HG03045 (cell line): ENCODE data around the gene MCFD2.
"Not testable (repeated sequence)": the region's sequence is repeated elsewhere in the genome, so short reads cannot be mapped to it uniquely, and the experiment has no call there.

Experiments
- ATAC-seq: cut with Tn5 transposase; IDR thresholded peaks from one replicate; pipeline ENCODE4 v1.9.1; 2021; ENCODE audit warnings: mild to moderate bottlenecking, moderate library complexity; ENCODE audit not compliant: unreplicated experiment

MCFD2 gene

DNA sequence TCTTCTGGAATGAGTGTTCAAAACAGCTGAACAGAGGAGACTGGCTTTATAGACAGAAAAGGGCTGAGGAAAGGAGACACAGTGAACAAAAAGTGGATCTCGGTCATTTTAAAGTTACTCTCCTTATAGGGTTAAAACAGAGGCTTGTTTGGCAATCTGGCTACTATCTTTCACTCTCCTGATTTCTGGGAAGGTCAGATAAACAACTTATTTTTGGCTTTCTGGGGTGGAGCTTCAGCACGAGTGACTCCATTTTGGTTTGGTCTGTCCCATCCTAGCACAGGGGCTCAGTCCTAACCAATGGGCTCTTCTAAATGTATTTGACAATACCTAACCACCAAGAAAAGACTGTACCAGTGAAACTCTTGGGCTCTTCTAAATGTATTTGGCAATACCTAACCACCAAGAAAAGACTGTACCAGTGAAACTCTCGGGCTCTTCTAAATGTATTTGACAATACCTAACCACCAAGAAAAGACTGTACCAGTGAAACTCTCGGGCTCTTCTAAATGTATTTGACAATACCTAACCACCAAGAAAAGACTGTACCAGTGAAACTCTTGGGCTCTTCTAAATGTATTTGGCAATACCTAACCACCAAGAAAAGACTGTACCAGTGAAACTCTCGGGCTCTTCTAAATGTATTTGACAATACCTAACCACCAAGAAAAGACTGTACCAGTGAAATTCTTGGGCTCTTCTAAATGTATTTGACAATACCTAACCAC, 39.5 kb downstream of the MCFD2 start:
- ATAC-seq: not testable (repeated sequence)

DNA sequence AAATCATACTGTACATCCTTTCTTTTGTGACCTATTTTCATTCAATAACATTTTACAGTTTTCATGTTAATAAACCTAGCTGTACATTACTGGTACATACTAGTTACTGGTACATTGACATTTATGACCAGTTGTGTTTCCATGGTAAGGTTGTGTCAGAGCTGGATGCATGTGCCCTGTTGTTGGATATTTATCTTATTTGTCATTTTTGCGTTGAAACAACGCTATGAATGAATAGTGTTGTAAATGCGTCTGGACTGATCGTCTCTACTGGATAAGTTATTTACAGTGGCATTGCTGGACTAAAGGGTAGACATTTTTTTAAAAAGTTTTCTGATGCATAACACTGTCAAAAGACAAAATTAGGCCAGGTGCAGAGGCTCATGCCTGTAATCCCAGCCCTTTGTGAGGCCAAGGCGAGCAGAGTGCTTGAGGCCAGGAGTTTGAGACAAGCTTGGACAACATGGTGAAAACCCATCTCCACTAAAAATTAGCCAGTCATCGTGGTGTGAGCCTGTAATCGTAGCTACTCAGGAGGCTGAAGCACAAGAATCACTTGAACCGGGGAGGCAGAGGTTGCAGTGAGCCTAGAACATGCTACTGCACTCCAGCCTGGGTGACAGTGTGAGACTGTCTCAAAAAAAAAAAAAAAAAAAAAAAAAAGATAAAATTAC, 40.2 kb downstream of the MCFD2 start:
- no peak for ATAC-seq

DNA sequence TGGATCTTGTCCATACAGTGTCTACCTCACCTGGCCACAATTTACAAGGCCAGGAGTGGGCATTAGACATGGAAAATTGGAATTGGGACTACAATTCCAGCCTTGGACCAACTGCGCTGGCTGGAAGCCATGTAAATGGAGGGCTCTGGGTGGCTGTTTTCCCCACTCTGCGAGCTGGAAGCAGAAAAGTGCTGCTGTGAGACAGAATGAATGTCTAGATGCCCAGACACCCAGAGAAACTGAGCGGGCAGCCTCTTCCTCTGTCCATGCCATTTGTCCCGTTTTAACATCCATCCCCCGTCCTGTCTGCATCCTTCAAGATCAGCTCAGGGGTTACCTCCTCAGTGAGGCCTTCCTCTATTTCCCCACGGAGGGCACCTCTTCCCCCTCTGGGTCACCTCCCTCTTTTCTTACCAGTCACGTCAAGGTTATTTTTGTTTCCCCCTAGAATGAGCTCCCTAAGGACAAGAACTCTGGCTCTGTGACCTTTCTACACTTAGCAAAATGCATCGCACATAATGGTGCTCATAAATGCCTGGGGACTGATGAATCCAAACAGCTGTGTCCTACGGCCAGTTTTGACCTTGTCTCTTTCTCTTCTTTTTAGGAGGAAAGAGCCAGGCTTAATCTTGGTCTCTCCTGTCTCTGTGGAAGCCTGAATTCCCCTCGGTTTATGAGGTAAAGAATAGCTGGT, 41.2 kb downstream of the MCFD2 start:
- no peak for ATAC-seq

DNA sequence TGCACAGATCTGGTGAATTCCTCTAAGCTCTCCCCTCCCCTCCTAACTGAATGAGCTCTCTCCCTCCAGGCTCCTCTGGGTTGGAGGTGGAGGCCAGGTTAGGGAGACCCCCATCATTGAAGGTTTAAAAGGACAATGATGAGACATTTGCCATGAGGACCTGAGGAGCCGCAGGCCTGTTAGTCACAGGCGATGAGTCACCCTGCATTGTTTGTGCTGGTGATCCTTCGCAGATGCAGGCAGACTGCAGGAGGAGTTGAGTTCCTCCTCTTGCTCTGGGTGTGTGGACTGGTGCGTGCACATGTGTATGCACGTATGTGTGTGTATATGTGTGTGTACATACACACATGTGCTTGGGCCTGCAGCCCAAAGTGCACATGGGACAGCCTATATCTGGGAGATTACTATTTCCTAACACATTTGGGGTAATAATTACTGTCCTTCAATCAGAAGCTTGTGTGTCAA, 42.0 kb downstream of the MCFD2 start:
- no peak for ATAC-seq

DNA sequence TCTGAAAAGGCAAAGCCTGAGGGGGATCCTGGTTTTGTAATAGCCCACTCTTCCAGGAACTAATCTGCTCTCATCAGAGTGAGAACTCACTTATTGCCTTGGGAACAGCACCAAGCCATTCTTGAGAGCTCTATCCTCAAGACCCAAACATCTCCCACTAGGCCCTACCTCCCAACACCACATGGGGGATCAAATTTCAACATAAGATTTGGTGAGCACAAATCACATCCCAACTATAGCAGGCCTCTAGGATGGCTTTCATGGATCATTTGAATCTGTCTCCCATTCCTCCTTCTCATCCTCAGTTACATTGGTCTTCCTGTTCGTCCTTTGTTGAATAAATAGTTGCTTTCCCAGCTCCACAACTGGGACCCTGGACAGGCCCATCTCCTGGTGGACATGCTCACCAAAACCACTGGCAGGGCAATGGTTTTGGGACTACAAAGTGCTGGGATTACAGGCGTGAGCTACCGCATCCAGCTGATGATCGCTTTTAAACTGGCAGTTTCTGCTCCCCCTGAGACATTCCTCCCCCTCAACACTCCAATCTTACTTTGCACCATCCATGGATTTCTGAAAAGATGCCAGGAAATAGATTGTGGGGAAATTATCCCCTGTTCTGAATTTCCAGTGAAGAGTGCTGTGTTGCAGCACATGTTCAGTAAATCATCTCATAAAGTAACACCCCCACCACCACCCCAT, 42.6 kb downstream of the MCFD2 start:
- ATAC-seq: no peak

DNA sequence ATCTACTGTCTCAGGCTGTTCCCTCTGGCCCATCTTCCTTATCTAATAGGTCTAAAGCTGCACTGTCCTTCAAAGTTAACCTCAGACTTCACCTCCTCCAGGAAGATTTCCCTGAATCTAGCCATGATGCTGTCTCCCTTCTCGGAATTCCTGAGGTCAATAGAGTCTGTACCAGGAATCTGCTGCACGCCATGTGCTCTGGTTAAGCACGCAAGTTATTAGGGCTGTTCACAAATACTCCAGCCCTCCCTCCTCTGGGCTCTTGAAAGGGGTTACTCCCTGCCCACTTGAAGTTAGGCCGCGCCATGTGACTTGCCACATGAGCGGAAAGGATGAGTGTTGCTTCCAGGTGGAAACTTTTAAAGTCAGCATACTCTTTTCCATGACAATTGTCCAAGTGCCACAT, 43.6 kb downstream of the MCFD2 start:
- no peak for ATAC-seq

DNA sequence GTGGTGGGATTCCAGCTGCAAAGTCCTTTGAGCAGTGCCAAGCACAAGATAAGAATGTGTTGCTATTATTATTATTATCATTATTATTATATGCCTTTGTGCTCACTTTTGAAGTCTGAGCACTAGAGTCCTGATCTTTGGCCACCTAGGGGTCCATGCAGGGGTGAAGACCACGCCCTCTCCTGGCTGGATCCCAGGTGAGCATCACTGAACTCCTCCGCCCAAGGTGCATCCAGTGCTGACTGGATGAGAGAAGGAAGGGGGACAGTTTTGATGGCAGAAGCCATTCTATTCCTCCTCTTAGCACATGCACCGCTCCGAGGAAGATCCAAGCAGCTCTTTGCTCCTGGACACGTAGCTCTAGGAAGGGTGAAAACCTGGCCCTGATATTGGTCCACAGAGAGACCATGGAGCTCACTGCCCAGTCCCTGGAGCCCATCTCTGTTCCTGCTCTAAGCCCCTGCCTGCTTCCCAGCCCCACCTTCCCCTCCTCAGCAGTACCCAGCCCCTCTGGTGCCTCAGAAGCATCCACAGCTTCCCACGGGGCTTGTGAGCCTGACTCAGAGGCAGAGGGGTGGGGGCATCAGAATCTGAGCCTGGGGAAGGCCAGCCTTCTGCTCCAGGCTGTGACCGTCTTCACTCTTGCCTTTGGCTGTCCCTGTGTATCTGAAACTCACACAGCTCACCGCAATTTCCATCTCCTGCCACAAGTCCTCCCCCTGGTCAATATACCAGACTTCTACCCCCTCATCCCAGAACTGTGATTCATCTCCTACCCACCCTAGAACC, 45.4 kb downstream of the MCFD2 start:
- no peak for ATAC-seq

DNA sequence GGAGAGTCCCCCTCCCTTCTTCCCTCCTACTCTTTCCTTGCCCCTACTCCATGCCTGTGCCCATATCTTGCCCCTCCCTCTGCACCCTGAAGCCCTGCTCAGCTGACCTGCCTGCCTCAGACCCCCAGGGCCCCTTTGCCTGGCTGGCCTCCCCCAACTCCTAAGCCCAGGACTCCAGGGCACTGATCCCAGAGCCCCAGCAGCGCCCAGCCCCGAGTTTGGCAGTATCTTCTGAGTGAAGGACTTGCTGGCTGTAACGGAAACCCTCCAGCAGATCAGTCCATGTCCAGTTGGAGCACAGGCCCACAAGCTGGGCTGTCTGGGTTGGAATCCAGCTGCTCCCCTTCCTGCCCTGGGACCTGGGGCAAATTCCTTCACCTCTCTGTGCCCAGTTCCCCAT, 46.0 kb downstream of the MCFD2 start:
- ATAC-seq: no peak

DNA sequence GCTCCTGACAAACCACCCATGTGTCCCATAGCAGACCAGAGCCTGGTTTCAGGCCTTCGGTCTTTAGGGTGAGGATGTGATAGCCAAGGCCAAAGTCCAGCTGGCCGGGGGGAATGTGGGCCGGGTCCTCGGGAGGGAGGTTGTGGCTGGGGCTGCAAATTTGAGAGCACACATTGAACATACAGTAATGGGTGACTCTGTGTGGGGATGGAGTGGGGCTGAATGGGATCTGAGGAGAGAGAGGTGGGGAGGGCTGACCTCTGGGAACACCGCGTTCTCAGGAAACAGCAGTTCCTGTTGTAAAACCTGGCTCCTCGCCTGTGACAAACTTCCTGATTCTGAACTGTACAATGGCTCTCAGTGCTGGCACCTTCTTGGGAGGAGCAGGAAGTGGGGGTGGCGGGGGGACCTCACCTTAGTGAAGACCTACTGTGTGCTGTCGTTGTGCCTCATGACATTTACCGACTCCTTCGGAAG, 48.8 kb downstream of the MCFD2 start:
- ATAC-seq: no peak

DNA sequence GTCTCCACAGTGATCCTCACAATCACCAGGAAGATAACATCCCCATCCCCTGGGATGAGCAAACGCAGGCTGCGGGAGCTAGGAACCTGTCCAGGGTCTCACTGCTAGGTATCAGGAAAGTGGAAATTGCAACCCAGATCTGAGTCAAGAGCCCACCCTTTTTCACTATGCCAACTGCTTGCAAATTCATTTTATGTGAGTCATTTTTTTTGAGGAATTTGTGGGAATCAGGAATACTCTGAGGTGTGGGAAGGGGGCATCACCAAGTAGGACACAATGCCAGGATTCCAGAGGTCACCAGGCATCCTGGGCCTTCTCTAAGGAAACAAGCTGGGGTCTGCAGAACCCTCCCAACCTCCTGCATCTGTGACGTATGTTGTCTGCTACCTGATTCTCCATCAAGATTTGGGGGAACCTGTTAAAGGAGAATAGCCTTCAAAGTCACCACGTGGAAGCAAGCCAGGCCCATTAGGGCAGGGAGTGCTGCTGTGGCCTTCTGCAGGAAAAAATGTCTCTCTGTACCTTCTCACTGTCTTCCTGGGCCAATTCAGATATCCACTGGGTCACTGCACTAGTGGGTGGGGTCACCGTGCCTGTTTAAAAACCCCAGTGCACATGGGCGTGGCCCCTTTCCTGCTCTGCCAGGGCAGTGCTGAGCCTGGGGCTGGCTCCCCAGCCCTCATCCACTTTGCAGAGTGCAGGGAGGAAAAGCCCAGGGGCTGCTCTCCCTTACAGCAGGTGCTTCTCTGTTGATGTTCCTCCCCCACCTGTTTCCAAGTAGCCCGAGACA, 50.2 kb downstream of the MCFD2 start:
- ATAC-seq: no peak

DNA sequence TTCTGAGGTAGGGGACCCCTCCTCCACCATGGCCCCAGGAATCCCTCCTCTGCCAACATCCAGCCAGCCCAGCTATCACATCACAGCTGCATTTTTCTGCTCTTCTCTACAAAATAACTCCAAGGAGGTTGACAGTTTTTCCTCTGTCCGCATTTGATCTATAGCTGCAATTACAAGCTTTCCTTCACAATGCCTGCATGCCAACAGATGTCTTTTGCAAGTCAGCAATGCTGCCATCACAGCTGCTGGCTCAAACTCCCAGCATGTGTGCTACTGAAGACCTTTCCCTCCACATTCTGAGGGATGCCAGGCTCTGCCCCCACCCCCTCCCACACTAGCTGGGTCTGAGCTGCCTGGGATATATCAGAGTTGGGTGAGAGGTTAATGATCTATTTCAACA, 51.7 kb downstream of the MCFD2 start:
- no peak for ATAC-seq

DNA sequence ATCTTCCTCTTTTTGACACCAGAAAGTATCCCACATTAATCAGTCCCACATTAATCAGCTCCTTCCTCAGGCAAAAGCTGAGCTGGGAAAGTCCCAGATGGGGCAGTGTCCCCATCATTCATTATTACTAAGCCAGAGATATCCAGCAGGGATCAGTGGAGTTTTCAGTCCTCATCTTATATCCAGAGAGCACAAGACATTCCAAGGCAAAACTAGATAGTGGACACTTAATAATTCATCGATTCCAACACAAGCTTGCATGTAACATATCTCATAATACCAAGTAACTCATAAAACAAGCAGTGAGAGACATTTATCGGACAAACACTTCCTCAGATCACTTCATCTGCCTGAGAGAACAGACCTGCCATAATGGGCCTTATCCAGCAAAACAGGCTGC, 53.1 kb downstream of the MCFD2 start:
- no peak for ATAC-seq

DNA sequence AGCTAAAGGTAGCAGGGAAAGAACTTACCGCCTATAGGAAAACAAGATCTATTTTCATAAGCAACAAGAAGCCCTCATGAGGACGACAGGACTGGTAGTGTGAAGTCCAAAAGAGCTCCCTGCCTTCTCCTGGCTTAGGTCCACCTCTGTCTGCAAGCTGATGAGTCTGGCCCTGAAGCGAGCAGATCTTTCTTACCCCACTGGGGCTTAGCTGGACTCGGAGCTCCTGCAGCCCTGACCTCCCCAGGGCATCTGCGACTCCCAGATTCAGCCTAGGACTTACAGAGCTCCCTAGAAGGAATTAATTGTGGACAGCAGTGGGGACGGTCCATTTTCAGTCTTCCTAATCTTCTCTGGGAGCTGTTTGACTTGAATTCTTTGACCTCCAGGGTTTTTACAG, 53.7 kb downstream of the MCFD2 start:
- no peak for ATAC-seq

DNA sequence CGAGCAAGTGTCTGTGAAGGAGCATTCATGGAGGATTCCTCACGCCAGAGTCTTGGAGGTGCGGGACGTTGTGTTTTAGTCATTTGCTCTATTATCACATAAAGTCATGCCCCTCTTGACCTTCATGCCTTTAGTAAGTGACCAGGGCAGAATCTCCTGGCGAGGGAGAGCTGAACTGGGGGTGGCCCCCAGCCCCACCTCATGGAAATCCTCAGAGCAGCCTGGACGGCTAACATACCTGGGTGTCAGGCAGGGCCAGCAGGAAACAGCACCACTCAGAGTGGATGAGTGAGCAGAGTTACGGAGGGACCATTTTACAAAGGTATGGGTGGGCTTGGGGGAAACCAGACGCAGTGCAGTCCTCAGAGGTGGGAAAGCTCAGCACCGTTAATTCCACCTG, 56.1 kb downstream of the MCFD2 start:
- ATAC-seq: no peak

DNA sequence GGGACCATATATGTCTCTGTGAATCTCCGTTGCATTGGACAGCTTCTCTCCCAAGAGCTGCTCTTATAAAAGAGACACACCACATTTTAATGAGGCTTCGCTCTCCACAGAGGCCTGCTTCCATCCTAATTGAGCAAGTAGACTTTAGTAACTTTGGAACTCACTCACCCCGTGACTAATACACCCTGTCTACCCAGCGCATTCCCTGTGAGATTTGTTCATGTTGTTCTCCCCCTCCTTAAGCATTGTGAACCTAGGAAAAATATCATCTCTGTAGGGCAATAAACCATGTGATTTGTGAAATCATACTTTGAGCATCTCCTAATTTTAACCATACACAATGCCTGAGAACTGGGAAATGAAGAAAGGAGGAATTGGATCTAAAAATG, 56.9 kb downstream of the MCFD2 start:
- ATAC-seq: no peak

DNA sequence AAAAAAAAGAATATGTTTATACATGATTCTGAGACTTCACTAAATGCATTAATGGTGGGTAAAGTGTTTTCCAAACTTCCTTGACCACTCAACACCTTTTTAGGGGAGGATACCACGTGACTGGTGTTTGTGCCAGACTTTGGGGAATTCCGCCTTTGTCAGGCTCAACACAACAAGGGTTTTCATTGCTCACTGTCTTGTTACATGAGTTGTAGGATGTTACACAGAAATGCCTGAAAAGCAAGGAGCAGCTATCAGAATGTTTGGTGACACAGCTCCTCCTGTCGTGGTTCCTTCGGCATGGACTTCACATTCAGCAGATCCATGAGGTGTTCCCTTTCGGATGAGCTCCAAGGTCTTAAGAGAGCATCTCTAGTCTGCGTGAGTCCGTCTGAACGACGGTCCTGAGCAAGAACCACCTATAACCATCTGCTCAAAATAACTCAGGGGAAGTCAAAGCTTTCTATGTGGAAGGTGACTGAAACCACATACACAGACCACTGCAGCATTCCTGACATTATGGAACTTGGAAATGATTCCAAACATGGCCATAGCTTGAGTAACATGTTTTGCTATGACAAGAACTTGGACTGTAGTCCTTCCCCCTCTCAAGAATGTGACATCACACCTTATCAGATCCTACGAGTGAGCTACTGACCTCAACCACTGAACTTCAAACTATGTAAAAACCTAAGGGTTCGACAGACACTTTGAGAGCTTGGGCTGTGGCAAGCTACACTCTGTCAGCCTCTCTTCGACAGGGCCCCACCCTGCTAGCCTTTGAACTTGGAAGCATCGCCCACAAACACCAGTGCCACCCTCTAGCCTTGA, 57.5 kb downstream of the MCFD2 start:
- ATAC-seq: no peak

DNA sequence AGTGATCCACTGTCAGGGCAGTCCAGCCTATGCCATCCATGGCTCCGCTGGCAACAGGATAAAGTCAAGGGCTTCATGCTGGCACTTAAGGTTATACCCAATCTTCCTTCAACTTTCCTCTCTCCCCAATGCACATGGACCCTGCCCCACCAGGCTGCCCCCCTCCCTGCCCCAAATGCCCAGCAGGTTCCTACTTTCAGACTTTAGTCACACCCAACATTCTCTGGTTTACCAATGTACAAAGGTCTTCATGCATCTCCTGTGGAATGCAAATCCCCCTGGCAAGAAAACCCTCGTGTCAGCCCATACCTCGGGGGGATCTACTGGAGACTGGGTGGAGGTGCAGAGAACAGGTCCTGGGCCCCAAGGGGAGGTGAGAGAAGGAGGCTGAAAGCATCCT, 59.3 kb downstream of the MCFD2 start:
- no peak for ATAC-seq

DNA sequence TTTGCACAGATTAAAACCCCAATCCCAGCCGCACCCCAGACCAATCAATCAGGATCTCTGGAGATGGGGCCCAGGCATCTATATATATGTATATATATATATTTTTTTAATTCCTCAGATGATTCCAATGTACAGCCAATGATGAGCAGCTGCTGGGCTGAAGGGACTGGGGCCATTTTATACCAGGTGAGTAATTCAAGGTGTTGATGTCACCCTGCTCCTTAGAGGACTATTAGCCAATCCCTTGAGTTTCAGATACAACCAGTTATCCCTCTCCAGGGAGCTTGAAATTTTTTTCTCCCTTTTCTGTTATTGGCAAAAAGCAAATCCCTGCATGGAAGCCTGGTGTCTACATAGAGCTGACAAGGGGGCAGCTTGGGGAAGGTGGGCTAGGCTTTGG, 59.8 kb downstream of the MCFD2 start:
- no peak for ATAC-seq

DNA sequence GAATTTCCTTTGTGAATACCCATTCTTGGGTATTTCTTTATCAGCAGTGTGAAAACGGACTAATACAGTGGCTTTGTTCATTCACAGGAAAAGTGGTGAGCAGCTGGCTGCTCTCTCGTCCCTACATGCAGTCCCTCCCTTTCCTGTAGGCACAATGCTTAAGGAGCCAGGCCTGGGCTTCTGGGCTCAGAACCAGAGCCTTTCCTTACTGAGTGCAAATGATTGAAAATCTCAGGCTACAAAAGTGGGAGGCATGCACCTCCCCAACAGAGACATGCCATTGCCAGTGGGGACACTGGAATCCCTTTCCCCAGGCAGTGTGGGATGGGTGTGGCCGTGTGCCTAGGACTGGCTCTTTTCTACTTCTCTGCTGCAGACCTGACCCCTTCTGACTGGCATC, 61.3 kb downstream of the MCFD2 start:
- no peak for ATAC-seq
